Stimulated activated CD4-positive, alpha-beta T cell treated with anti-CD3 and anti-CD28 coated beads, Interleukin-15, amount 100 ng/mL, for 1 hour (primary cell): ENCODE results near the gene CTXN2.

ENCODE experiments used
- DNase-seq, 2 donors: peaks; one replicate each; pipeline ENCODE4 v3.0.0-alpha.2; 2020; ENCODE audit warnings: low read depth in 1 of 2, low spot score in 1 of 2

Gene CTXN2

DNA sequence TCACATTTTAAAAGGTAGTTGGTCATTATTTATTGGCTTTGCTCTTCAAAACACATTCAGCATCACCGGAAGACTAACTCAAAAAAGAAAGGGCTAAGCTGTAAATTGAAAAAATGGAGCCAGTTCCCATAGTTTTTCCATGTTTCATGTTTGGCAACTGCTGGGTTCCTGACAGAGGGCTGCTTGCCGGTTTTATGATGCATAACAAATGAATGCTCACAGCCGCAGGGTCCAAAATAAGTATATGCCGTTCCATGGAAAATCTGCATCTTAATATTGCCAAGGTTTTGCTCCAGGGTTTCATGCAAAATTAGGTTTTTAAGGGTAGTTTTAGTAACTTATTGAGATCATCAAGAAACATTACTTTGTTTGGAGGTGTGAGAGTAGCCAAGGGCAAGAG lies 30.4 kb downstream of the CTXN2 start:
- no peak for DNase-seq

DNA sequence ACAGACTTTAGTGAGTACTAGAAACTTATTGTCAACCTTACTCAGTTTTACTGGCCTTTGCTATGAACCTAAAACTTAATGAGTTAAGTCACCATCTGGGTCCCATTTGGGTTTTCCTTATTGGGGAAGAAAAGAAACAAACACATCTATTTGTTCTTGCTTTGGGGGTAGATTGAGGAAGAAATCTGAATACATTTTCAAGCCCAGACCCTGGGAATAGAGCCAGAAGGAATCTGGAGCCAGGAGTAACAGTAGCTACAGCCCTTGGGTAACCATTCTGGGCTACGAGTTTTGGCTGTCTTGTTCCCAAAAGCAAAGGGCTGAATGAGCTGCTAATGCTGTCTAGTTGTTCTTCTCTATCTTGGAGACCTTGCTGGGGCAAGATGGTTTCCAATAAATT lies 31.2 kb downstream of the CTXN2 start:
- DNase-seq, result no peak

- no peak for DNase-seq
Observed at GRCh38 chr15:48225771-48226170, 34.3 kb downstream of the CTXN2 start.

DNA sequence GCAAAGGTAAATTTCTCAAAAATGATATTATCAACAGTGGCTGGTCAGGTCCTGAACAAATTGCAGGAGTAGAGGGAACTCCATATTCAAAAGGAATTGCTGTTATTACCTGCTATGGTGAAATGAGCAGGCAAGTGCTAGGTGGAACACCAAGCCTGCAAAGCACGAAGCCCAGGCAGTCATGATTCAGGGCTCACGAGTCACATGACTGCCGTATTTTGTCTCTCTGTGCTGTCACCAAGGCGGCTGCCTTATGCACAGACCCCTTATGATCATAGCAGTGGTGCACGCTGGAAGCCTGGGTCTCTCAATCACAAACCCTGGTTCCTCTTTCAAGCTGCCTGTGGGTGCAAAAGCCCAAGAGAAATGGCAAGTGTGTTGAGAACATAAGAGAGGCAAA lies 39.0 kb downstream of the CTXN2 start:
- no peak for DNase-seq

GRCh38 chr15:48233246-48233645 lies 41.8 kb downstream of the CTXN2 start:
- no peak for DNase-seq

DNA sequence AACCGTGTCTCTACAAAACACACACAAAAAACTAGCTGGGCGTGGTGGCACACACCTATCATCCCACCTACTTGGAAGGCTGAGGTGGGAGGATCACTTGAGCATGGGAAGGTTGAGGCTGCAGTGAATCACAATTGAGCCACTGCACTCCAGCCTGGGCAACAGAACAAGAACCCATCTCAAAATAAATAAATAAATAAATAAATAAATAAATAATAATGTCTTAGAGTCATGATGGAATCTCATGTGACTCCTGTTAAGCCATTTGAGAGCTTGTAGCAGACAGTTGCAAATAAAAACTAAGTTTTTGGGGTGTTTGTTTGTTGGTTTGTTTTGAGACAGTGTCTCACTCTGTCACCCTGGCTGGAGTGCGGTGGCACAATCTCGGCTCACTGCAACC lies 47.9 kb downstream of the CTXN2 start:
- DNase-seq, result no peak

DNA sequence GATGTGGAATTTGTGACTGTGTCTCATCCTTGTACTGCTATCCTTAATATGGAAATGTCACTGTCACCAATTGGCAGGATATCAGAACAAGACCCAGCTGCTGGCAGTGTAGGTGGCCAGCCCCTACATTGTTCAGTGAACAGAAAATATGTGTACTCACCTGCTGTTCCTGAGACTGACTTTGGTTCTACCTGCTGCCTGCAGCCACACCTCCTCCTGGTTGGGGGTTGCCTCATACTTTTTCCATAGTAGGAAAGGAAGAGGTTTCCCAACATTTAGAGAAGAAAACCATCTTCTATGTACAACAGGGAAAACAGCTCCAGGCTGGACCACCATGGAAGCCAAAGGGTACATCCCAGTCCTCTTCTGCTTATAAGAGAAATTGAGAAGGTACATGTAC lies 50.5 kb downstream of the CTXN2 start:
- DNase-seq, result no peak

- DNase-seq, result no peak
Observed at GRCh38 chr15:48242535-48242934, 51.1 kb downstream of the CTXN2 start.

GRCh38 chr15:48244921-48245320 lies 53.5 kb downstream of the CTXN2 start:
- no peak for DNase-seq

- DNase-seq, result no peak
Observed at GRCh38 chr15:48248414-48248813, 56.9 kb downstream of the CTXN2 start.

DNA sequence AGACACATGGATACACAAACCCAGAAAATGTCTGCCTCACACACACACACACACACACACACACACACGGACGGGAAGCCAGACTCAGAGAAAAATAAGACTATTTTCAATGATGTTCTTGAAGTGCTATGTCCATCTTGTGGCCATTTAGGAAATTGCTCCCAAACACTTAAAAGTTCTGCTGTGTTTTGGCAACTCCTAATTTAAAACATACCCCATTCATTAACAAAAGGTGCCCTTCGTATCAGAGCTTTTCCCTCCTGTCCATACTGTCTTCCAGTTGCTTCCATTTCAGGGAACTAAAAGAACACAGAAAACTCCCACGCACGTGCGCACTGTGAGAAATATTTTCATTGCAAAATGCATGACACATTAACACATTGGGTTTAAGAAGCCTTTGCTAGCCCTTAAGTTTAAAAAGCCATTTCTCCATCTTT lies 59.2 kb downstream of the CTXN2 start:
- no peak for DNase-seq

GRCh38 chr15:48253172-48253571 lies 61.7 kb downstream of the CTXN2 start:
- DNase-seq, result no peak
